ENCODE data around the gene ALCAM. TPM values are rescaled to one million over a fixed set of nuclear protein-coding genes. Genes with fewer than 3 reads are reported as not detected.

ALCAM gene
- total RNA-seq, 4 donors from 2014 or later, result 18.6 to 43.7 (median 21.2) TPM

DNA sequence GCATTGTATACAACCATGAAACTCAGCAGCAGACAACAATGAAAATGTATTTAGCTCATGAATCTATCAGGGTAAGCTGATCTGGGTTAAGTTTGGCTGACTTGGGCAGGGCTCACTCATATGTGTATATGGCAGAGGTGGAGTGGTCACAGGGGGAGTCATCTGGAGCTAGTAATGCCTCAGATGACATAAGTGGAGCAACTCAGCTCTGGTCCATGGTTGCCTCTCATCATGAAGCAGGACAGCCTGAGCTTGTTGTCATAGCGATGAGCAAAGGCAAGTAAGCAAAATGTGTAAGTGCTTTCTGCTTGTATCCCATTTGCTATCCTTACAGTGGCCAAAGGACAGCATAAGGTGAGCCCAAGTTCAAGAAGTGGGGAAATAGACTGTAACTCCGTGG, 64.5 kb downstream of the ALCAM start:
- no peaks in the 10 kb centered on the region for H3K9me3 ChIP-seq
- no peak for TF ChIP-seq POLR2A (IDR thresholded peaks at IDR 0.05)
- TF ChIP-seq, protein P1, sequence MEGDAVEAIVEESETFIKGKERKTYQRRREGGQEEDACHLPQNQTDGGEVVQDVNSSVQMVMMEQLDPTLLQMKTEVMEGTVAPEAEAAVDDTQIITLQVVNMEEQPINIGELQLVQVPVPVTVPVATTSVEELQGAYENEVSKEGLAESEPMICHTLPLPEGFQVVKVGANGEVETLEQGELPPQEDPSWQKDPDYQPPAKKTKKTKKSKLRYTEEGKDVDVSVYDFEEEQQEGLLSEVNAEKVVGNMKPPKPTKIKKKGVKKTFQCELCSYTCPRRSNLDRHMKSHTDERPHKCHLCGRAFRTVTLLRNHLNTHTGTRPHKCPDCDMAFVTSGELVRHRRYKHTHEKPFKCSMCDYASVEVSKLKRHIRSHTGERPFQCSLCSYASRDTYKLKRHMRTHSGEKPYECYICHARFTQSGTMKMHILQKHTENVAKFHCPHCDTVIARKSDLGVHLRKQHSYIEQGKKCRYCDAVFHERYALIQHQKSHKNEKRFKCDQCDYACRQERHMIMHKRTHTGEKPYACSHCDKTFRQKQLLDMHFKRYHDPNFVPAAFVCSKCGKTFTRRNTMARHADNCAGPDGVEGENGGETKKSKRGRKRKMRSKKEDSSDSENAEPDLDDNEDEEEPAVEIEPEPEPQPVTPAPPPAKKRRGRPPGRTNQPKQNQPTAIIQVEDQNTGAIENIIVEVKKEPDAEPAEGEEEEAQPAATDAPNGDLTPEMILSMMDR (IDR thresholded peaks at IDR 0.05), result no peak

DNA sequence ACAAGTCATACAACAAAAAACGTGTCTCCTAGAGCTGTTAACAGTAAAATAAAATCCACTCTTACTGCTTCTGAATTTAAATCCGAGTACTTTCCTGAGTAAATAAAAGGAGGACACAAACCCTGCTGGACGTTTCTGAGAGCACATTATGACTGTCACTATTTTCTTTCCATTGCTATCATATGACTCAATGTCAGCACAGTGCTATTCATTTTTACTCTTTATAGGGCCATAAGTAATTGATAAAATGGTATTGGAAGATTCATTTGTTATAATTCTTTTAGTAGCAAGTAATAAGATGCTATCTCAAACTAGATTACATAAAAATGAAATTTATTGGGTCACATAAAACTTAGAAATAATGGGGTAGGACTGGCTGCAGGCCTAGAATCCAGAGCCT, 68.6 kb downstream of the ALCAM start:
- no peaks in the 10 kb centered on the region for H3K4me1 ChIP-seq
- no peaks in the 10 kb centered on the region for H3K36me3 ChIP-seq
- H3K27ac ChIP-seq, result no peak overlapping the region

More for the DNA sequence above, 64.5 kb downstream of the ALCAM start:
- Histone ChIP-seq H3K36me3 (no peaks in the 10 kb centered on the region), H3K4me3 (no peak overlapping the region), H3K4me1 (no peaks in the 10 kb centered on the region), H3K27me3 (no peaks in the 10 kb centered on the region), H3K27ac (no peak overlapping the region)
- no peak for DNase-seq

GRCh38 chr3:105436687-105437086, 70.0 kb downstream of the ALCAM start:
- DNase-seq, result no peak
- no peak overlapping the region for H3K4me3 ChIP-seq
- TF ChIP-seq POLR2A (IDR thresholded peaks at IDR 0.05), result no peak
- TF ChIP-seq, protein P1 (IDR thresholded peaks at IDR 0.05), result no peak

More for the DNA sequence above, 68.6 kb downstream of the ALCAM start:
- no peak for TF ChIP-seq POLR2A (IDR thresholded peaks at IDR 0.05)
- TF ChIP-seq, protein P1 (IDR thresholded peaks at IDR 0.05), result no peak
- H3K9me3 ChIP-seq, result no peaks in the 10 kb centered on the region
- no peak overlapping the region for H3K4me3 ChIP-seq
- DNase-seq, result no peak
- no peaks in the 10 kb centered on the region for H3K27me3 ChIP-seq

DNA sequence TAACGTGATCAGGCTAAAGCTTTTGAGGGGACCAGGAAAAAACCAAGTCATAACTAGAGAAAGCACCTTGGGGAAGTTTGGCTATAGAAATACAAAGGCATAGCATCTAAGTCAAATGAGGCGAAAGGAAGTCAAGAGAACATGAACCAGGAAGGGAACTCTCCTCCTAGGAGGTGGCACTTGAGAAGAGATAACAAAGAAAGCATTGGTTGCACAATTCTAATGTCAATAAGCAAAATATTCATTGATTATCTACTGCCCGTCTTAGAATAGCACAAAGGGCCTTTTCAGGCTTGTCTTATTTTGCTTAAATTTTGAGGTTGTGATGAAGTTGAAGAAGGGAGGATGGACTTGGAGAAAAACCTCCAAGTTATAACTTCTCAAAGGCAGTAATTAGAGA, 73.4 kb downstream of the ALCAM start:
- Histone ChIP-seq H3K4me3 (no peak overlapping the region), H3K4me1 (no peaks in the 10 kb centered on the region), H3K36me3 (no peaks in the 10 kb centered on the region), H3K9me3 (no peaks in the 10 kb centered on the region), H3K27me3 (no peaks in the 10 kb centered on the region), H3K27ac (no peak overlapping the region)
- TF ChIP-seq, protein P1 (IDR thresholded peaks at IDR 0.05), result no peak
- no peak for TF ChIP-seq POLR2A (IDR thresholded peaks at IDR 0.05)
- DNase-seq, result no peak

More at GRCh38 chr3:105436687-105437086, 70.0 kb downstream of the ALCAM start:
- Histone ChIP-seq H3K4me1 (no peaks in the 10 kb centered on the region), H3K27me3 (no peaks in the 10 kb centered on the region), H3K36me3 (no peaks in the 10 kb centered on the region), H3K9me3 (no peaks in the 10 kb centered on the region), H3K27ac (no peak overlapping the region)

- Histone ChIP-seq H3K9me3 (no peaks in the 10 kb centered on the region), H3K4me1 (no peaks in the 10 kb centered on the region), H3K36me3 (no peaks in the 10 kb centered on the region), H3K27me3 (no peaks in the 10 kb centered on the region), H3K27ac (no peak overlapping the region), H3K4me3 (no peak overlapping the region)
- no peak for TF ChIP-seq POLR2A (IDR thresholded peaks at IDR 0.05)
- TF ChIP-seq, protein P1 (IDR thresholded peaks at IDR 0.05), result no peak
- DNase-seq, result no peak
Measured at GRCh38 chr3:105444725-105445124, 78.0 kb downstream of the ALCAM start.

Measured in Peyer's patch (tissue), 4 donors.